HG03342 (cell line): ENCODE measurements around the gene LIMCH1.
"Not testable (repeated sequence)": the region's sequence is repeated elsewhere in the genome, so short reads cannot be mapped to it uniquely, and the experiment has no call there.

Experiments used
- ATAC-seq: cut with Tn5 transposase; IDR thresholded peaks from one replicate; pipeline ENCODE4 v1.9.1; 2021; ENCODE audit warnings: mild to moderate bottlenecking, moderate library complexity; ENCODE audit not compliant: unreplicated experiment

Gene LIMCH1, protein sequence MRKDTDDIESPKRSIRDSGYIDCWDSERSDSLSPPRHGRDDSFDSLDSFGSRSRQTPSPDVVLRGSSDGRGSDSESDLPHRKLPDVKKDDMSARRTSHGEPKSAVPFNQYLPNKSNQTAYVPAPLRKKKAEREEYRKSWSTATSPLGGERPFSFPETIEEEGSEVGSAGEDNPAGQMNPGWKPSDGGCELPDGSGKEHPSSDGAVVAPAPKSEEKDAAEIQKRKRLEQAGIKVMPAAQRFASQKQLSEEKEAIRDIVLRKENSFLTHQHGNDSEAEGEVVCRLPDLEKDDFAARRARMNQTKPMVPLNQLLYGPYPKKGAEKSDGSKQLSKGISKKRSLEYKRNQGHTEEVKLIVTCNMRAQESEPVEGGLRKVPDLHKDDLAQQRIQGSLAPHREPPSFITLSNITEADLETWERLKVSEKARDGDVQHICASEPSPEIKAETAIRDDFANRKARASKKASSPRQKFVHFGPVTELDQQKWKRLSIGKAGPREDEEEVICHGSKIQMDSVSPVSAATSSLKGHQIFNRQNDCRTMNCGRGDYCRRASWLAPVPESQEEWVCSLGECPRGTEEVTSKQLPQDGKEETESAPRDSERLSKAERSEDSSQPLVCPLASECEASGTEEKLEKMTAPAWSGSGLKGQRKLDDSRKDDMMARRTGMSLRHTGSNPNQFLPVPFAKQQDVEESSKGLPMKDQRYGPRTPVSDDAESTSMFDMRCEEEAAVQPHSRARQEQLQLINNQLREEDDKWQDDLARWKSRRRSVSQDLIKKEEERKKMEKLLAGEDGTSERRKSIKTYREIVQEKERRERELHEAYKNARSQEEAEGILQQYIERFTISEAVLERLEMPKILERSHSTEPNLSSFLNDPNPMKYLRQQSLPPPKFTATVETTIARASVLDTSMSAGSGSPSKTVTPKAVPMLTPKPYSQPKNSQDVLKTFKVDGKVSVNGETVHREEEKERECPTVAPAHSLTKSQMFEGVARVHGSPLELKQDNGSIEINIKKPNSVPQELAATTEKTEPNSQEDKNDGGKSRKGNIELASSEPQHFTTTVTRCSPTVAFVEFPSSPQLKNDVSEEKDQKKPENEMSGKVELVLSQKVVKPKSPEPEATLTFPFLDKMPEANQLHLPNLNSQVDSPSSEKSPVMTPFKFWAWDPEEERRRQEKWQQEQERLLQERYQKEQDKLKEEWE (N-terminal part only)

GRCh38 chr4:41538017-41538733 lies at the start of gene LIMCH1:
Gene LIMCH1, plus strand, starts transcription at chr4:41538157. Its CDS starts 67,839 bp downstream, at chr4:41605996.
- ATAC-seq = no peak

GRCh38 chr4:41491081-41491576 lies 46.8 kb upstream of the LIMCH1 start:
- ATAC-seq = not testable (repeated sequence)

DNA sequence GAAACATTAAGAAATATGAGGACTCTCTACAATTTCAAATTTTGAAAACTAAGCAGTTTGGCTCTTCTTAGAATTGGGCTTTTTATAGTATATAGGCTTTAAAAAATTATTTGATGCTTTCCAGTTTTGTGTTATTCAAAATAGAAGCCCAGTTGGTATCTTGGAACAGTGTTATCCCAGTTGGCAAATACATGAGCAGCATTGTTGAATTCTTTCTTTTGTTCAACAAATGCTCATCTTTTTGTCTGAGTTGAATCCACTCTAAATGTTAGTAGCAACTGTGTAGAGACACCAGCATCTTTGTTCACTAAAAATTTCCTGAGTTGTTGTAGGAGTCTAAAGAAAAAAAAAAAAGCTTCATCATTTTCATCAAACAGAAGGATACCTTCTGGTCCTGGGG lies 41.0 kb upstream of the LIMCH1 start:
- no peak for ATAC-seq

GRCh38 chr4:41498177-41498576 lies 39.8 kb upstream of the LIMCH1 start:
- ATAC-seq = no peak

DNA sequence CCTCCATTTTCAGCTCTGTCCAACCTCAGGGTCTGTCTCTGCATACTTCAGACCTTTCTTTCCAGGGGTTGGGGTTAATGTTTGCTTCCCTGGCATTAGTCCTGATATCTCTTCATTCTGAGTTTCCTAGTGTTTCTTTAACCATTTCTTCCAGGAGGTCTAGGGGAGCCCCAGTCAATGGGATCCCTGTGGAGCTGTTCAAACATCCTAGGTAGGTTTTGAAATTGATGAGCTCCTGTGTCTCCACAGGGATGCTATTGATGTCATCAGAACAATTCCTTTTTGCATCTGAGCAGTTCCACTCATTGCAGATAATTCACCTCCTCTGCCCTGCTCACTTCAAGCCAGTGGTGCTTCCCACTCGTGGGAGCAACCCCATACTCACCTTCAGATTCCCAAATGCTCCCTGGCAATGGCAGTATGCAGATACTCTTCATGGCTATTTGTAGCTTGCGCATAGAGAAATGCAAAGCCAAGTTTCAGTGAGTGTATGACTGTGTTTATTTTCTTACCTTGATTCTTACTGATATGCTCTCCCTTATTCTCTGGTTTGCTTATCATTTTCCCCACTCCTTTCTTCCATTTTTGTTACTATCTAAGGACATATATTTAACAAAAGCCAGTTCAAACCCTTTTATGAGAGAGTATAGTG lies 33.7 kb upstream of the LIMCH1 start:
- ATAC-seq = no peak

GRCh38 chr4:41505161-41505661 lies 32.7 kb upstream of the LIMCH1 start:
- no peak for ATAC-seq

DNA sequence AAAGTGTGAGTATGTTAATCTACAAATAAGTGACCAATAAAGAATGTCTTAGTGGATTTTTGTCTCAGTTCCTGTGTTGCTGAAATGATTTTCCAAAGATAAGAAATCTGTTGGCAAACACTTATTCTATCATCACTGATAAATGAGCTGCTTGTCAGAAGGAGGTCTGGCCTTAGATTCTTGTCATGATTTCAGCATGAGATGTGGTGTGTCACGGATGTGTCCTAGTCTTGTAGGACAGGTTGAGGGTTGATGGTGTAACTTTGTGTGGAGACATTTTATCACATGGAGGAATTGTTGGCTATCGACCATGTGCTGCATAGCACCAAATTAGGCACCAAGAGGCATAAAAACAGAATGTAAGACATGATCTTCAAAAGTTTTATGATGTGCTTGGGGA lies 31.8 kb upstream of the LIMCH1 start:
- no peak for ATAC-seq

GRCh38 chr4:41507291-41507947 lies 30.5 kb upstream of the LIMCH1 start:
- no peak for ATAC-seq

- no peak for ATAC-seq
Observed at GRCh38 chr4:41509451-41509866, 28.5 kb upstream of the LIMCH1 start.

DNA sequence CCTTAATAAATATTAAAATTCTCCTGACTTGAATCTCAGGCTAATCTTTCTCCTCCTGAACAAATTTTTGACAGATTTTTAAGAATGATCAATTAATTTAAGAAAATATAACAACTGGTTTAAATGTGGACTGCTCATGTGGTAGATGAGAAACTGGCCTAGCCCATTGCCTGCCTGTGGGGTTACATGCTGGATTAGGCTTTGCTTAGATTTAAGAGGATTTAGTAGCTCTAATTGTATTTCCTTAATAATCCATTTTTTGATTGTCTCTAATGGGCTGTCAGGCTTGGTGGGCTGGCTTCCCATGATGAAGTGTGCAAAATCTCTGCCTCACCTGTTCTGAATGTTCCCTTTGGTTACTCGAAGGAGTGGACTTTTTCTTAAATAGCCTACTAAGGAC lies 27.8 kb upstream of the LIMCH1 start:
- no peak for ATAC-seq

GRCh38 chr4:41512136-41512535 lies 25.8 kb upstream of the LIMCH1 start:
- ATAC-seq = no peak

DNA sequence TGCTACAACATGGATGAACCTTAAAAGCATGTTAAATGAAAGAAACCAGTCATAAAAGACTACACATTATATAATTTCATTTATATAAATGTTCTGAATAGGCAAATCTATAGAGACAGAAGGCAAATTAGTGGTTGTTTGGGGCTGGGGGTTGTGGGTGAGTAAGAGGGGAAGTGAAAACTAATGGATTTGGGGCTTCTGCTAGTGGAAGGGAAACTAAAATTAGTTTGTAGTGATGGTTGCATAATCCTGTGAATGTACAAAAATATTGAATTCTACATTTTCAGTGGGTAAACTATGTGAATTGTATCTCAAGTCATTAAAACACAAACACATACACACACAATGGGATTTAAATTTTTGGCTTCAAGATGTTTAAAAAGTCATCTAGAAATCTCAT lies 25.4 kb upstream of the LIMCH1 start:
- ATAC-seq = no peak

DNA sequence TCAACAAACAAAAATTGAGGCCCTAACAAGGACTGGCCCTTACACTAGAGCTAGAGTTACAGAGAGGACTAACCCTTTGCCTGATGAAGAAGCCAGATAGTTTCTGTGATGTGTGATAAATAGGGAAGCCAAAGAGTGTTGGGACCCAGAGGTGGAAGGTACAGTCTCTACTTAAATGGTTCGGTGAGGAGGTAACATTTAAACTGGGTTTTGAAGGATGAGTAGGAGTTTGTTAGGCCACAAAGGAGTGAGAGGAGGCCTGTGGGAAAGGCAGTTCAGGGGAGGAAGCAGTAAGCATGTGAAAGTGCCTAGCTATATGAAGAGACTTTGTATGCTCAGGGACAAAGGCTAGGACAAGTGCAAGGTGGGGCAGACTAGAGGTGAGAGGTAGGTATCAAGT lies 23.8 kb upstream of the LIMCH1 start:
- no peak for ATAC-seq

DNA sequence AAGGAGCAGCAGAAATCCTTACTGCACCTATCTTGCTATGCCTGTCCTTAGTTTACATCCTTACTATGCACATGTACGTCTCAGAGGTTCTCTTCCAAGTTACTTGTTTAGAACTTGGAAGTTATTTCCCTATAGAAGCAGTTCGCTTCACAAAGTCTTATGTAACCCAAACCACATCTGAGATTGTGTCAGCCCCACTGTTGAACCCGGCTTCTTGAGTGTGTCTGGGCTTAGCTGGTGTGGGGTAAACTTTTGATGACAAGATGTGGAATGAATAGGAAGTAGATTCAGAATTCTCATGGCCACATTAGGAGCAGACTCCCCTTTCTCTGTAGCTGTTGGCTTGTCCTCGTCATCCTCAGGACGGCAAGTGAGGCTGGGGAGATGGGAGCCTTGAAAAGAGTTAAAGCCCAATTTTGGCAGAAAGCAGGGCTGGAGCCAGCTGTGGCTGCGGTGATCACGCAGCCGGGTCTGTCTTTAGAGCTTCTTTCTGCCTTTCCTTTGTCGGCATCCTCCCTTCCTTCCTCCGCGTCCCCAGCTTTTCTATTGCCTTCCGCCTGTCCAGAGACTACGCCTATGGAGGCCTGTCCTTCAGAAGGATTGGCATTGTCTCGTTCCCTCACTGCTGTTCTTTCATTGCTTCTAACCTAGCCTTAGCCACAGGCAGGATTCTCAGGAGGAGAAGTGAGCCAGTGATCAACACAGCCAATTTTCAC lies 23.0 kb upstream of the LIMCH1 start:
- no peak for ATAC-seq

GRCh38 chr4:41517121-41517520 lies 20.8 kb upstream of the LIMCH1 start:
- no peak for ATAC-seq

DNA sequence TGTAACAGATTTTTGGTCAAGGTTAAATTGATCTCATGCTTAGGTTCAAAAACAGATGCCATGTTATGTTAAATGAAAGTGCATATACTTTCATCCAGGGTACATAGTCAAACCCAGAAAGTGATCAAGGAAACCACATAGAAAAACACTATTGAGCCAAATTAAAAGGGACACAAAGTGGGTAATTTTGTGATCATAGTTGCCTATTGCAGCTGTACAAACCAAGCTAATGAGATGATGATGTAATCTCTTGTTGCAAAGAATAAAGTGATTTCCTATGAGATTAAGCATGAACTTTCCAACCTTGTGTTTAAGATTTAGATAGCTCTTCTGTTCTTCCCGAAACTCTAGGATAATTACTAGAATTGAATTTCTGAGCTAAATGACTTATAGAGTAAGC lies 20.2 kb upstream of the LIMCH1 start:
- no peak for ATAC-seq

- ATAC-seq = no peak
Observed at GRCh38 chr4:41524425-41524824, 13.5 kb upstream of the LIMCH1 start.

- no peak for ATAC-seq
Observed at GRCh38 chr4:41525129-41525528, 12.8 kb upstream of the LIMCH1 start.

DNA sequence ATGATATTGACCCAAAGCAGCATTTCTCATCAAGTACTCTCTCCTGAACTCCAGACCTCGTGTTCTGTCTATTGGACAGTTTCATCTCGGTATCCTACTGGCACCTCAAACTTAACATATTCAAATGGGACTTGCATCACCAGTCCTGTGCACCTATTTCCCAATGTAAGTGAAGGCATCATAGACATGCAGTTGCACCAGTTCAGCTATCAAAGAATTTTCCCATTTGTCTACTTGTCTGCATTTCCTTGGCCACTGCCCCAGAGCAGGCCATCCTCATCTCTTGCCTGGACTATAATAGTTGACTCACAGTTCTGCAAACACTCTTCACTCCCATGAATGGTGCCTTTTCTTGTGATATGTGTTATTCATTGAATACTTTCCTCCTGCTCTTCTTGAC lies 11.3 kb upstream of the LIMCH1 start:
- no peak for ATAC-seq
